ENCODE data around the gene AURKA.
"Not testable (repeated sequence)": the region's sequence is repeated elsewhere in the genome, so short reads cannot be mapped to it uniquely, and the experiment has no call there.

GRCh38 chr20:56390396-56390795 is 1.6 kb downstream of the AURKA start:
- TF ChIP-seq POLR2A, POLR2AphosphoS5 (IDR thresholded peaks at IDR 0.05; ENCODE audit: low read depth, low read length): not testable (repeated sequence)

Measured in GM12891 (cell line).